C4-2B (cell line): ENCODE measurements around the gene FMNL3.

Source experiments
- CTCF ChIP-seq: fragments of 450-650 bp; conservative IDR thresholded peaks from 2 replicates; pipeline ENCODE4 v1.5.1; 2017; ENCODE audit warnings: mild to moderate bottlenecking
- ZFX ChIP-seq: fragments of 450-650 bp; IDR thresholded peaks from 2 replicates; pipeline ENCODE4 v1.6.1; 2017

- TF ChIP-seq CTCF (no peak), ZFX (no peak)
These were observed 39.7 kb downstream of the FMNL3 start for GRCh38 chr12:49667325-49668090.
